GM12865 (cell line): ENCODE data around the gene PLD6.

Experiments used
- DNase-seq: peaks from one replicate; pipeline ENCODE4 v3.0.0; 2010; ENCODE audit warnings: low read depth
- H3K4me3 ChIP-seq: 2 replicates; pipeline ENCODE4 v1.5.1; 2011; ENCODE audit warnings: mild to moderate bottlenecking, low read depth, low read length, control low read depth
- TF ChIP-seq, protein P1 (sequence below): IDR thresholded peaks from 2 replicates; pipeline ENCODE4 v1.5.1; 2011; ENCODE audit warnings: low read length, control low read depth, low read depth, inconsistent platforms; ENCODE audit not compliant: insufficient read depth; ENCODE audit errors: missing control alignments

The PLD6 gene

DNA sequence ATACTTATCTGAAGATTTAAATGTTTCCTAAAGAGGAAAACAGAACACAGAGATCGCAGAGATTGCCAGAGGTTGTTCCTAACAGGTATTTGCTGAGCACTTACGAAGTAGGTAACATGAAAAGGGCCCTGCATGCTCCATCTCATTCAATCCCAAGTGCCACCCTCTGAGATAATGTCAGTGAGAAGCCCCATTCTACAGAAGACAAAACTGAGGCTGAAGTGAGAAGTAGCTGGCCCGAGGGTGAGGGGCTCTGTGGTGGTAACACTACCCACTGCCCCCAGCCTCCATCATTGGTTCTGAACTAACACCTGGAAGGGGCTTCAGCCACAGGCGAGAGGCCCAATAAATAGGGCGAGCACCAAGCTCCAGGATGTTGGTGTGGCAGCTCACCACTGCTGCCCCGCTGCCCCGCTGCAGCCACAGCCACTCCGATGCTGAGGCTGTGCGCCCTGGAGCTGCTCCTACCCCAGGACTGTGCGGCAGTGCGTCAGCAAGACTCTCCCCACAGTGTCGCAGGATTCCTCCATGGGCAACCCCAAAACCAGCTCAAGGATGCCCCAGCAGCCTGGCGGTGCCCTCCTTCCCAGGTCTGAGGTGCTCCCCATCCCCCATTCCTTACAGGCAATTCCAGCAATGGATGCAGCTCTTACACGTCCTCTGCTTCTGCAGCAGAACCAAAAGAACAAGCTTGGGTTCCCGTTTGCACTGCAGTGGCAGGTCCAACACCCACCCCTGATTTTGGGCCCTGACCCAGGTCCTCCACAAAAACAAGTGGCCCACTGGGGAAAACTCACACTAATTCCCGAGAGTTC lies 20.5 kb upstream of the PLD6 start:
- TF ChIP-seq, protein P1, sequence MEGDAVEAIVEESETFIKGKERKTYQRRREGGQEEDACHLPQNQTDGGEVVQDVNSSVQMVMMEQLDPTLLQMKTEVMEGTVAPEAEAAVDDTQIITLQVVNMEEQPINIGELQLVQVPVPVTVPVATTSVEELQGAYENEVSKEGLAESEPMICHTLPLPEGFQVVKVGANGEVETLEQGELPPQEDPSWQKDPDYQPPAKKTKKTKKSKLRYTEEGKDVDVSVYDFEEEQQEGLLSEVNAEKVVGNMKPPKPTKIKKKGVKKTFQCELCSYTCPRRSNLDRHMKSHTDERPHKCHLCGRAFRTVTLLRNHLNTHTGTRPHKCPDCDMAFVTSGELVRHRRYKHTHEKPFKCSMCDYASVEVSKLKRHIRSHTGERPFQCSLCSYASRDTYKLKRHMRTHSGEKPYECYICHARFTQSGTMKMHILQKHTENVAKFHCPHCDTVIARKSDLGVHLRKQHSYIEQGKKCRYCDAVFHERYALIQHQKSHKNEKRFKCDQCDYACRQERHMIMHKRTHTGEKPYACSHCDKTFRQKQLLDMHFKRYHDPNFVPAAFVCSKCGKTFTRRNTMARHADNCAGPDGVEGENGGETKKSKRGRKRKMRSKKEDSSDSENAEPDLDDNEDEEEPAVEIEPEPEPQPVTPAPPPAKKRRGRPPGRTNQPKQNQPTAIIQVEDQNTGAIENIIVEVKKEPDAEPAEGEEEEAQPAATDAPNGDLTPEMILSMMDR, result no peak
- DNase-seq, result no peak
- no peak overlapping the region for H3K4me3 ChIP-seq

GRCh38 chr17:17225901-17226300 lies 19.8 kb upstream of the PLD6 start:
- H3K4me3 ChIP-seq, result no peak overlapping the region
- TF ChIP-seq, protein P1, result no peak
- DNase-seq, result no peak

DNA sequence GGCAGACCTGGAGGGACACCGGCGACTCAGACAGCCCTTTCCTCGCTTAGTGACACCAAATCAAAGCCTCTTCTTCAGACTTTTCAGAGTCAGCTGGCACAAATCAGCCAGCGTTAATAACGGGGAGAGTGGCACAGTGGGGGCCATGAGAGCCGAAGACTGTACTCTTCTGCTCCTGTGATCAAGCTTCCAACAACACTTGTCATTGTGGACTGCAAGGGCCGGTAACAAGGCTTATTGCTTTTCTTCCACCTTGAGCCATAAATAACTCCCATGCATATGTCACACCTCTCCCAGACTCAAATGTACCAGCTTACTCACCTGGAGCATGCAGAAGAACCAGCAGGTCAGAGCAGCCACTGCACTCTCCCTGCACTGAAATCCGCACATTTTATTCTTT lies 18.0 kb upstream of the PLD6 start:
- TF ChIP-seq, protein P1, result no peak
- DNase-seq, result no peak
- H3K4me3 ChIP-seq, result no peak overlapping the region

DNA sequence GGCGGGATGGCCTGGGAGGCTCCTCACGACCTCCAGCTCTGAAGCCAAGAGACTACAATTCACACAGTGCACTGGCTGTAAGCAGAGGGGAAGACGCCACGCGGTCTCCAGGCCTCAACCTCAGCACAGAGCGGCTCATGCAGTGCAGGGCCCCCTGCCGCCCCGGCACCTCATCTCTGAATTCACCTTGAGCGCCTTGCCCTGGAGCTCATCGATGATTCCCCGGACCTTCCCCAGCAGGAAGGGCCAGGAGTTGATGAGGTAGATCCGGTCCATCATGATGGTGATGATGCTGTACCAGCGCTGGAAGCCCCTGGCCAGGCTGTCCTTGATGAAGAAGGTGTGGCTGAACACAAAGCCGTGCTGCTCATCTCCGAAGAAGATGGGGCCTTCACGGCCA lies 17.6 kb upstream of the PLD6 start:
- TF ChIP-seq, protein P1, result no peak
- no peak overlapping the region for H3K4me3 ChIP-seq
- DNase-seq, result no peak

GRCh38 chr17:17221329-17221728 lies 15.2 kb upstream of the PLD6 start:
- TF ChIP-seq, protein P1, result no peak
- no peak overlapping the region for H3K4me3 ChIP-seq
- no peak for DNase-seq

- TF ChIP-seq, protein P1, result no peak
- DNase-seq, result no peak
- H3K4me3 ChIP-seq, result no peak overlapping the region
These were observed 14.4 kb upstream of the PLD6 start for GRCh38 chr17:17220529-17220928.

GRCh38 chr17:17217995-17218394 lies 11.9 kb upstream of the PLD6 start:
- TF ChIP-seq, protein P1, result no peak
- H3K4me3 ChIP-seq, result no peak overlapping the region
- no peak for DNase-seq
